ENCODE measurements around the gene MEIOB. TPM values are rescaled to one million over a fixed set of nuclear protein-coding genes. Genes with fewer than 3 reads are reported as not detected.

MEIOB gene
- total RNA-seq, 1 donor = not detected

DNA sequence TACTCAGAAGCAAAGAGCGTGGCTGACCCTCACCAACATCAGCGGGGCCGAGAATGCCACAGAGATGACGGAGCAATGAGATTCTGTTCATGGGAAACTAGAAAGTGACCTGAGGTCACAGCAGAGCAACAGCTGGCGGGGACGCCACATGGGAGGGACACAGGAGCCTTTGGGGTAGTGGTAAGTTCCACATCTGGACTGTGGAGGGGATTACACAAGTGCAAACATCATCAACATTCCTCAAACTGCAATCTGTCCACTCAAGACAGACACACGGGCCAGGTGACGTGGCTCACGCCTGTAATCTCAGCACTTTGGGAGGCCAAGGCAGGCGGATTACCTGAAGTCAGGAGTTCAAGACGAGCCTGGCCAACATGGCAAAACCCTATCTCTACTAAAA is 56.5 kb downstream of the MEIOB start:
- no peak for DNase-seq (ENCODE audit: insufficient read length, low spot score, missing footprints)
- no peak overlapping the region for H3K4me2 ChIP-seq (ENCODE audit: insufficient read depth, low read length)
- TF ChIP-seq, protein P1, sequence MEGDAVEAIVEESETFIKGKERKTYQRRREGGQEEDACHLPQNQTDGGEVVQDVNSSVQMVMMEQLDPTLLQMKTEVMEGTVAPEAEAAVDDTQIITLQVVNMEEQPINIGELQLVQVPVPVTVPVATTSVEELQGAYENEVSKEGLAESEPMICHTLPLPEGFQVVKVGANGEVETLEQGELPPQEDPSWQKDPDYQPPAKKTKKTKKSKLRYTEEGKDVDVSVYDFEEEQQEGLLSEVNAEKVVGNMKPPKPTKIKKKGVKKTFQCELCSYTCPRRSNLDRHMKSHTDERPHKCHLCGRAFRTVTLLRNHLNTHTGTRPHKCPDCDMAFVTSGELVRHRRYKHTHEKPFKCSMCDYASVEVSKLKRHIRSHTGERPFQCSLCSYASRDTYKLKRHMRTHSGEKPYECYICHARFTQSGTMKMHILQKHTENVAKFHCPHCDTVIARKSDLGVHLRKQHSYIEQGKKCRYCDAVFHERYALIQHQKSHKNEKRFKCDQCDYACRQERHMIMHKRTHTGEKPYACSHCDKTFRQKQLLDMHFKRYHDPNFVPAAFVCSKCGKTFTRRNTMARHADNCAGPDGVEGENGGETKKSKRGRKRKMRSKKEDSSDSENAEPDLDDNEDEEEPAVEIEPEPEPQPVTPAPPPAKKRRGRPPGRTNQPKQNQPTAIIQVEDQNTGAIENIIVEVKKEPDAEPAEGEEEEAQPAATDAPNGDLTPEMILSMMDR (IDR thresholded peaks at IDR 0.05; ENCODE audit: extremely low read depth, low read depth, low read length) = no peak
- no peak overlapping the region for H2AFZ ChIP-seq (ENCODE audit: low read length)
- no peak overlapping the region for H3K27ac ChIP-seq (ENCODE audit: low read depth, low read length)
- H3K4me3 ChIP-seq (ENCODE audit: insufficient read depth, low read length) = no peak overlapping the region
- H3K27me3 ChIP-seq (ENCODE audit: insufficient read depth, low read length) = no peaks in the 10 kb centered on the region
- H3K4me1 ChIP-seq (ENCODE audit: insufficient read depth, low read length) = peaks cover 3% of the 10 kb centered on the region
- peaks cover 19% of the 10 kb centered on the region for H3K36me3 ChIP-seq (ENCODE audit: insufficient read depth, low read length)
- no peaks in the 10 kb centered on the region for H4K20me1 ChIP-seq (ENCODE audit: insufficient read depth, low read length)
- no peaks in the 10 kb centered on the region for H3K79me2 ChIP-seq (ENCODE audit: insufficient read depth, low read length)
- H3K9me3 ChIP-seq (ENCODE audit: low read depth, low read length) = no peaks in the 10 kb centered on the region

DNA sequence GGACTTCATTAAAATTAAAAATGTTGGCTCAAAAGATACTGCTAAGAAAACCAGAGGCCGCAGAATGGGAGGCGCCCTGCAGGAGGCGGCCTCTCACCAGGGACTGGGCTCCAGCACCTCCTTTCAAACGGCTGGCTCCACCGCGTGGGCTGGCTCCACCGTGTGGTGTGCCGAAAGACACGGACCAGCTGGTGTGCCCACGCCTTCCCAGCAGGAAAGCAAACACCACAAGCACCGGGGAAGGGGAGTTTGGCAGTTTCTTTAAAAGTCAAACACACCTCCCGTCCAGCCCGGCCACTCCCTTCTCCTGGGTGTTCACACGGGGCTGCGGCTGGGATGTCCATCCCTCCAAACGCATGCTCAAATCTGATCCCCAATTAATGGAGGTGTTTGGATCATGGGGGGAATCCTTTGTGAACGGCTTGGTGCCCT is 59.2 kb downstream of the MEIOB start:
- Histone ChIP-seq H3K36me3 (ENCODE audit: insufficient read depth, low read length) (peaks cover 25% of the 10 kb centered on the region), H3K4me1 (ENCODE audit: insufficient read depth, low read length) (peaks cover 3% of the 10 kb centered on the region), H2AFZ (ENCODE audit: low read length) (peak overlapping the region; percentile 69), H3K9me3 (ENCODE audit: low read depth, low read length) (no peaks in the 10 kb centered on the region), H3K79me2 (ENCODE audit: insufficient read depth, low read length) (no peaks in the 10 kb centered on the region), H3K27me3 (ENCODE audit: insufficient read depth, low read length) (no peaks in the 10 kb centered on the region), H4K20me1 (ENCODE audit: insufficient read depth, low read length) (no peaks in the 10 kb centered on the region), H3K4me3 (ENCODE audit: insufficient read depth, low read length) (peak overlapping the region; percentile 30), H3K4me2 (ENCODE audit: insufficient read depth, low read length) (peak overlapping the region; percentile 51), H3K27ac (ENCODE audit: low read depth, low read length) (no peak overlapping the region)
- peak; percentile 98 for DNase-seq (ENCODE audit: insufficient read length, low spot score, missing footprints)
- TF ChIP-seq, protein P1 (IDR thresholded peaks at IDR 0.05; ENCODE audit: extremely low read depth, low read depth, low read length) = peak; percentile 52

DNA sequence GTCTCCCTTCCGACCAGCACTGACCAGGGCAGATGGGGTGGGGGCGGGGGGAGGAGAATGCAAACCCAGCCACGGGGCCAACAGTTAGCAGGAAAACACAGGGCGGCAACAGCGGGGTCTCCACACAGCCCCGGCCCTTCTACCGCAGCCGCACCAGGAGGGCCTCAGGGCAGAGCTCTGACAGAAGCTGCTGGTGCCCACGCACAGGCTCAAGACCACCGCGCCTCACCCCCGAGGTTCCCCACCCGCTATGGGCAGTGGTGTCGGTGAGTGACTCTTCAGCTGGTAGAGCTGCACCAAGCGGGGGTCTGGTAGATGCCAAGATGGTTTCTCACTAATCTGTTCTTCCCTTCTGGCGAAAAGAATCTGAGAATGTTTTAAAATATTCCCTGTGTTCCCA is 61.4 kb downstream of the MEIOB start:
- no peak overlapping the region for H3K4me2 ChIP-seq (ENCODE audit: insufficient read depth, low read length)
- no peak overlapping the region for H2AFZ ChIP-seq (ENCODE audit: low read length)
- H3K27ac ChIP-seq (ENCODE audit: low read depth, low read length) = no peak overlapping the region
- H3K9me3 ChIP-seq (ENCODE audit: low read depth, low read length) = no peaks in the 10 kb centered on the region
- H3K36me3 ChIP-seq (ENCODE audit: insufficient read depth, low read length) = peaks cover 19% of the 10 kb centered on the region
- DNase-seq (ENCODE audit: insufficient read length, low spot score, missing footprints) = no peak
- H3K79me2 ChIP-seq (ENCODE audit: insufficient read depth, low read length) = no peaks in the 10 kb centered on the region
- no peaks in the 10 kb centered on the region for H4K20me1 ChIP-seq (ENCODE audit: insufficient read depth, low read length)
- H3K27me3 ChIP-seq (ENCODE audit: insufficient read depth, low read length) = no peaks in the 10 kb centered on the region
- TF ChIP-seq, protein P1 (IDR thresholded peaks at IDR 0.05; ENCODE audit: extremely low read depth, low read depth, low read length) = no peak
- H3K4me1 ChIP-seq (ENCODE audit: insufficient read depth, low read length) = peaks cover 3% of the 10 kb centered on the region
- no peak overlapping the region for H3K4me3 ChIP-seq (ENCODE audit: insufficient read depth, low read length)

DNA sequence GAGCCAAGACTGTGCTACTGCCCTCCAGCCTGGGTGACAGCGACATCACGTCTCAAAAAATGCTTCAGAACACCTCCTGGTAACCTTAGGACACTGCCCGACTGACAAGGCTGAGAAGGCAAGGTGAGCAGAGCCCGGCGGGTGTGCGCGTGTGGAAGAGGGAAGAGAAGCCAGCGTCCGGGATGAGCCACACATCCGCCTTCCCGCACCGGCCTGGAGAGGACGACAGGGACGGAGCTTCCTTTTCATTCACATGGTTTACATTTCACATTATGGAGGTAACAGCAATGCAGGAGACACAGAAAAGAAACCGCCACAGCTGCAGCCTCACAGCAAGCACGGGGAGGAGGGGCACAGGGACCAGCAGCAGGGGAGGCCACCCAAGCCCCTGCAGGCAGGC is 61.9 kb downstream of the MEIOB start:
- no peaks in the 10 kb centered on the region for H3K9me3 ChIP-seq (ENCODE audit: low read depth, low read length)
- H3K36me3 ChIP-seq (ENCODE audit: insufficient read depth, low read length) = peaks cover 16% of the 10 kb centered on the region
- H3K27me3 ChIP-seq (ENCODE audit: insufficient read depth, low read length) = no peaks in the 10 kb centered on the region
- H3K27ac ChIP-seq (ENCODE audit: low read depth, low read length) = no peak overlapping the region
- no peaks in the 10 kb centered on the region for H3K79me2 ChIP-seq (ENCODE audit: insufficient read depth, low read length)
- no peak overlapping the region for H3K4me2 ChIP-seq (ENCODE audit: insufficient read depth, low read length)
- H3K4me1 ChIP-seq (ENCODE audit: insufficient read depth, low read length) = peaks cover 3% of the 10 kb centered on the region
- DNase-seq (ENCODE audit: insufficient read length, low spot score, missing footprints) = no peak
- no peak overlapping the region for H3K4me3 ChIP-seq (ENCODE audit: insufficient read depth, low read length)
- TF ChIP-seq, protein P1 (IDR thresholded peaks at IDR 0.05; ENCODE audit: extremely low read depth, low read depth, low read length) = no peak
- H4K20me1 ChIP-seq (ENCODE audit: insufficient read depth, low read length) = no peaks in the 10 kb centered on the region
- H2AFZ ChIP-seq (ENCODE audit: low read length) = no peak overlapping the region
